Right renal cortex interstitium (tissue), 3 donors: ENCODE measurements around the gene FKBP8. TPM values are rescaled to one million over a fixed set of nuclear protein-coding genes. Genes with fewer than 3 reads are reported as not detected.
A peak's percentile ranks its signal among the peaks of the same experiment; 100 is the strongest.
"Not testable (repeated sequence)": the region's sequence is repeated elsewhere in the genome, so short reads cannot be mapped to it uniquely, and the experiment has no call there.

Experiments used
- DNase-seq, 3 donors: peaks; one replicate each; pipeline ENCODE4 v3.0.0-alpha.2; 2013; ENCODE audit warnings: low read depth in 3 of 3, low spot score in 2 of 3
- polyA plus RNA-seq, 3 donors: library from polyadenylated mRNA; unstranded; fragments of 120-200 nt; gene quantifications; one replicate each; pipeline ENCODE4 v1.2.1, GENCODE V29; 2013; ENCODE audit not compliant: insufficient read length in 3 of 3

Gene FKBP8
- 100 to 1,000 TPM; 134 to 170 (median 153) TPM for polyA plus RNA-seq

DNA sequence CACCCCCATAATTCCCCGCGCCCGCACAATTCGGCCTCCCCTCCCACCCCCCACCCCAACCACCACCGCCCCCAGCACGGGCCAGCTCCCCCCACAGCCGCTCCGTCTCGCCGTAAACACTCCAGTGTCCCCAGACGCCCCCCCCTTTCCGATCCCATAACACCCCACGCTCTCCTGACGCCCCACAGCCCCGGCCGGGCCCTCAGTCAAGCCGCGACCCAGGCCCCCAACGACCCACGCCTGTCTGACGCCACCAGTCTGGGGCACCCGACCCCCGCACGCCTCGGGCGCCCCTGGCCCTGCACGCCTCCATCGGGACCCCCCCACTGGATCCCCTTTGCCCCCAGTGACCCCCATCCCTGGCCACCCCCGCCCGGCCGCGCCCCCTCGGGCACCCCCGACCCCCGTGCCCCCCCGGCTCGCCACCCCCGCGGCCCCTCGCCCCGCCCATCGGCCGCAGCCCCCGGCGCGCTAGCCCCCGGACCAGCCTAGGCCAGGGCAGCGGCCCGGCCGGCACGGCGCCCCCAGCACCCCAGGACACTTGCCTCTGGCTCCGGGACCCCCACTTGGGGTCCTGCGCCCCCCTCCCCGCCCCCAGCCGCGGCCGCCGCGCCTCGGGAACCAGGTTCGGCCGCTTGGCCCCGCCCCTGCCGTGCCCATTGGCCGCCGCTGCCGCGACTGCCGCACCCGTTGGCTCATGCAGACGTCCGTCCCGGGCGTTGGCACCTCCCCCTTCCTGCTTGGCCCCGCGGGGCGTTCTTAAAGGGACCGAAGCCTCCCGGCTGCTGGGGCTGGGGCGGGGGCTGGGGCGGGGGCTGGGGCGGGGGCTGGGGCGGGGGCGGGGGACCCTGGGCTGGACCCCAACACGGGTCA lies at the start of gene FKBP8:
Gene FKBP8 (minus strand): TSS at position 633 of the 873 bp plus-strand sequence. CDS start 1,603 bp downstream, outside the sequence.
- DNase-seq, result peak in 1 of 3 donors; percentile 75

DNA sequence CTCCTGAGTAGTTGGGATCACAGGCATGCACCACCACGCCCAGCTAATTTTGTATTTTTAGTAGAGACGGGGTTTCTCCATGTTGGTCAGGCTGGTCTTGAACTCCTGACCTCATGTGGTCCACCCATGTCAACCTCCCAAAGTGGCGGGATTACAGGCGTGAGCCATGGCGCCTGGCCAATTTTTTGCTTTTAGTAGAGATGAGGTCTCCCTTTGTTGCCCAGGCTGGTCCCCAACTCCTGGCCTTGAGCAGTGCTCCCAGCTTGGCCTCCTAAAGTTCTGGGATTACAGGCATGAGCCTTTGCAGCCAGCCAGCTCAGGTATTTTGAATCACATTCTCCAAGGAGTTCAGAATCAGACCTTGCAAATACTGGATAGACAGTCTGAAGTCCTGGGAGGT lies 49.4 kb upstream of the FKBP8 start:
- DNase-seq, result not testable (repeated sequence)

DNA sequence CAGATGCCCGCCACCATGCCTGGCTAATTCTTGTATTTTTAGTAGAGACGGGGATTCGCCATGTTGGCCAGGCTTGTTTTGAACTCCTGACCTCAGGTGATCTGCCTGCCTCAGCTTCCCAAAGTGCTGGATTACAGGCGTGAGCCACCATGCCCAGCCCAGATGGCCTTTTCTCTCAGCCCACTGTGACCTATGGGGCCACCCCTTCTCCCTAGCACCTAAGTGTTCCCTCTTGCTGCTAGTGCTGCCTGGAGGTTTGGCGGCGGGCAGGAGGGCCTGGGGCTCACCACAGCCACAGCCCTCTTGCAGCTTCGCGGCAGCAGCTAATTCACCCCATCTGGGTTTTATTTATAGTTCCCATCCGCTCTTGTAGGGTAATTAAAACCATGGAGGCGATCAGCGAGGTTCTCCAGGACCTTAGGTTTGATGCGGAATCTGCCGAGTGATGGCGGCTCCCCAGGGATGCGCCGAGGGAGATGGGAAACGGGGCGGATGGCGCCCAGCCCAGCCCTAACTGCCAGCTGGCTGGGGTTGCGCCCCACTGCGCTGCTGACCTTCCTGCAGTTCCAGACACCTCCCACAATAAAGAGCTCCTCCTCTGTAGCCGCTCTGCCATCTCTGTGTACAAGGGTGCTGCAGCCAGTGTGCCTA lies 48.5 kb upstream of the FKBP8 start:
- DNase-seq, result no peak

DNA sequence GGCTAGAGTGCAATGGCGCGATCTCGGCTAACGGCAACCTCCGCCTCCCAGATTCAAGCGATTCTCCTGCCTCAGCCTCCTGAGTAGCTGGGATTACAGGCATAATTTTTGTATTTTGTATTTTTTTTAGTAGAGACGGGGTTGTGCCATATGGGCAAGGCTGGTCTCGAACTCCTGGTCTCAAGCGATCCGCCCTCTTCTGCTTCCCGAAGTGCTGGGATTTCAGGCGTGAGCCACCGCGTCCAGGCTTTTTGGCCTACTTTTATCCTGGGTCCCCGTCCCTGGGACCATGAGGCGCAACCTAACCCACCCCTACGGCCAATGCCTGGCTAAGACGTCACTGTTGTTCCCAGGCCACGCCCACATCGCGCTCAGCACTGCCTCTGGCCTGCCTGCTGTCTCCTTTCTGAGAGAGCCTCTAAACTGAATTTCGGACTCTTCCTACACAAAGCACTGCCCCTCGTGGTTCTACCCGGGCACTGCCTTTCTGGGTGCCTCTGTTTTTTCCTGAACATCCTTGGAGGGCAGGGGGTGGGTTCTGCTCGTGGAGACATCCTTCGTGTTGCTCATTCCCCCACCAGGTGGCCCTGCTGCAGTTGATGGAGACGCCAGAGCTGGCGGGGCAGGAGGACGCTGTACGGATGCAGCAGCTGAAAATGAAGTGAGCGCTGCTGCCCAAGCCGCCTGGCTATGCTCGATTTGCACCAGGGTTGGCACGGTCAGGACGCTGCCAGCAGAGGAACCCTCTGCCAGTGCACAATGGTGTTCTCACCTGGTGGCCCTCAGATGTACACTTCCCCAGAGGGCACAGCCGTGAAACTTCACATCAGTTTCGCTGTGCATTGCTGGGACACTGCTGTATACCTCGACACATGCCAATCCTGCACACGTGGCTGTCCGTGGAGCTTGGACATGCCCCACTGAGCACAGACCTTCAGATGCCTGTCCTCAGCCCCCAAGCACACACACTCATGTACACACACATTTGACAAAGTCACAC lies 47.2 kb upstream of the FKBP8 start:
- DNase-seq, result peak; percentile 52 to 74 (median 74)

DNA sequence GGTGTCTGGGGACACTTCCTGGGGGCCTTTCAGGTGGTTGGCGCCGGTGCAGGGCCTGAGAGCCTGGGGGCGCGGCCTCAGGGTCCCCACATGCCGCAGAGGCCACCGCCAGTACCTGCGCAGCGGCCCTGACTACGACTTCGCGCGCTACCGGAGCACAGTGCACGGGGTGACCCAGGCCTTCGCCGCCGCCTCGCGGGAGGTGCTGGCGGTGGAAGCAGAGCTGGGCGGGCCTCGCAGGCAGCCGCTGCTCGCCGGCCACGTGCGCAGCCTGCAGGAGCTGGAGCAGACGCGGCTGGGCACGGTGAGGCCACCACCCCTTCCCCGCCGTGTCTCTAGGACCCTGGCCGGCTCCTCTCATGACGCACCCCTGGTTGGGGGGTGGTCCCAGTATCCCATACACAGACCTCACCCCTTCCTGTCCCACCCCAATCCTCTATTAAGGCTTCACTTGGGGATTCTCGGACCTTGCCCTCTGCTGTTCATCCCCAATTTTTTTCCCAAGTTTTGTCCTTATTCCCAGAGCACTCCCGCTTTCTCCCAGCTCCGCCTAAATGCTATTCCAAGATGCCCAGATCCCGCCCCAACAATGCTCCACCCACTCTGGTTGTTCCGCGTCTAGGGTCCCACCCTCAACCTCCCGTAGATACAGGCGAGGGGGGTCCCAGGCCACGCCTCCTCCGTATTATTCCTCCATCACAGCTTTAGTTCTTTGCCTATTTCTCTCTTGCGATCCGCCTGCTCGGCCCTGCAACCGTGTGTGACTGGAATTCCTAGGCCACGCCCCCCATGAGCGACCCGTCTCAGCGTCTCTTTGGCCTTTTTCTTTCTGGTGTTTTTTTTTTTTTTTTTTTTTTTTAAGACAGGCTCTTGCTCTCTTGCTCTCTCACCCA lies 46.3 kb upstream of the FKBP8 start:
- no peak for DNase-seq

DNA sequence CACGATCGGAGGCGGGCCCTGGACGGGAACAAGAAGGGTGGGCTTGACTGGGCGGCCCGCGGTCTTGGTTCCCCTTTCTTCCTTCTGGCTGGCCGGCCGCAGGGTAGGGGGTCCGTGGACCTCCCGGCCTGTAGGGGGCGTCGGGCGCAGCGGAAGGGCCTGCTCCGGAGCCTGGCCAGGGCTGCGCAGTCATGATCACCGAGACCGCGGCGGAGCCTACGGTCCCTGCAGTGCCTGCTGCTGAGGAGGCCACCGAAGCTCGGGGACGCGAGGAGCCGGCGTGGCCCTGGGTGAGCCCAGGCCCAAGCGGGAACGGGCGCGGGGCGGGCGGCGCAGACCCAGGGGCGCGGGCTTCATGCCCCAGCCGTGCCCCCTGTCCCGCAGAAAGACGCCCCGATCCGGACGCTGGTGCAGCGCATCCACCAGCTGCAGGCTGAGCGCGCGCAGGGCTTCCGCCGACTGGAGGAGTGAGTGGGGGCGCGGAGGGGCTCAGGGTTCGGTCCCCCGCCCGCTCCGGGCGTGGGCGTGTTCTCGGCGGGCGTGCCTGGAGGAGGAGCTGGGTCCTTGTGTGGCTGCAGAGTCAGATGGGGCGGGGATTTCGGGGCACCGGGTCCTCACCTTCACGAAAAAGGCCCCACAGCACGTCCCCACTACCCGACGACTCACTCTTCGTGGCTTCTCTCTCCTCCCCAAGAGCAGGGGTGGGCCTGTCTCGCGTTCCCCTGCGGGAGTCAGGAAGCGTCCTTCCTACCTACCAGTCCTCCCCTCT lies 45.4 kb upstream of the FKBP8 start, which contains the start of gene REX1BD:
Gene REX1BD (plus strand): TSS at position 188 of the 769 bp plus-strand sequence. CDS start 4 bp downstream, at position 192.
- DNase-seq, result peak in 1 of 3 donors; percentile 56

DNA sequence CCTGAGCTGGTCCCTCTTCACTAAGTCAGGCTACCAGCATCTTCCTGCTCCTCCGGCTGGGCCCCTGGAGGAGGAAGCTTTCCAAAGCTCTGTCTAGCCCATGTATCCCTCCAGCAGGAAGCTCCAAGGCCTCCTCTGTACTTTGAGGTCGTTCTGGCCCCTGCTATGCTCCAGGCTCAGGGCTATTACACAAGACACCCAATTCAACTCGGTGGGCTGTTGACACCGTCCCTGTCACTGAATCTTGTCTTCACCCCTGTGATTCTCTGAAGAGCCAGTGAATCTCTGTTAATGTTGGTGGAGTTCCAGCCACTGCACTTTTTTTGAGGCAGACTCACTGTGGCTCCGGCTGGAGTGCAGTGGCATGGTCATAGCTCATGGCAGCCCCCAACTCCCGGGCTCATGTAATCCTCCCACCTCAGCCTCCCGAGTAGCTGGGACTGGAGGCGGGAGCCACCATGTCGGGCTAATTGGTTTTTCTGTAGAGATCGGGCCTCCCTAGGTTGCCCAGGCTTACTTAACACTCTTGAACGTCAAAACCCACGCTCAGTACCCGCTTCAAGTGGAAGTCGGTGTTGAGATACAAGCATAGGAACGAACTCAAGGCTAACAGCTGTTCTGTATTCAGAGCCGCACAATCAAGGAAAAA lies 44.7 kb upstream of the FKBP8 start:
- DNase-seq, result no peak

DNA sequence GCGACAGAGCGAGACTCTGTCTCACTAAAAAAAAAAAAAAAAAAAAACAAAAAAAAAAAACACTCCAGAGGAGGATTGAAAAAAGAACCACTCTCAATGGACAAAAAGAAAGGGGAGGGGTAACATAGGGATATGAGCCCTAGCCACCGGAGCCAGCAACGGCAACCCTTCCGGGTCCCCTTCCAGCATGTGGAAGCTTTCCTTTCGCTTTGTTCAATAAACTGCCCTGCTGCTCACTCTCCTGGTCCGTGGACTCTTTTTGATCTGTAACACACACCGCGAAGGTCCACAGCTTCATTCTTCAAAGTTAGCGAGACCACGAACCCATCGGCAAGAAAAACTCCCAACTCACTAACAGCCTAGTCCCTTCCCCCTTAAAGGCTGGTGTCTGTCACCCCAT lies 44.2 kb upstream of the FKBP8 start:
- DNase-seq, result no peak

DNA sequence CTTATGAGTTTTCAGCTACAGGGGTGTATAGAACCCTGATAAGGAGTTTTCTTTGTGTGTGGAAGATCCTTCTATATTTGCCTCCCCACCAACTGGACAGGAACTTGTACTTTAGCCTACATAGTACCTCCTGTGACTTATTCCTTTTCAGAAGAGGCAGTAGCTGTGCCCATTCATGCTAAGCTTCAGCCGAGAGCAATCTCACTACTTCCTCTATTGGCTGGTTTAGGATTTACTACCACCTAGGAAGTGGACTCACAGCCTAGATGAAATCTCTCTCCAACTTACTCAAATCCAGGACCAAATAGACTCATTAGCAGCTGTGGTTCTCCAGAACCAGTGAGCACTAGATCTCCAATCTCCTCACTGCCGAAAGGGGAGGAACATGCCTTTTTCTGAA lies 42.9 kb upstream of the FKBP8 start:
- DNase-seq, result no peak

DNA sequence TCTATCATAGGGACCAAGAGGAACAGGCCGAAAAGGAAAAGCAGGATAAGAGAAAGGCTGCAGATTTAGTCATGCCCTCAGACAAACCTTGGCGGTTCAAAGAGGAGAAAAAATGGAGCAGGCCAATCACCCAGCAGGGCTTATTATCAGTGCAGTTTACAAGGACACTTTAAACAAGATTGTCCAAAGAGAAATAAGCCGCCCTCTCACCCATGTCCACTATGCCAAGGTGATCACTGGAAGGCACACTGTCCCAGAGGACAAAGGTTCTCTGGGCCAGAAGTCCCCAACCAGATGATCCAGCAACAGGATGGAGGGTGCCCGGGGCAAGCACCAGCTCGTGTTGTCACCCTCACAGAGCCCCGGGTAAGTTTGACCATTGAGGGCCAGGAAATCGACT lies 36.9 kb upstream of the FKBP8 start:
- DNase-seq, result no peak

DNA sequence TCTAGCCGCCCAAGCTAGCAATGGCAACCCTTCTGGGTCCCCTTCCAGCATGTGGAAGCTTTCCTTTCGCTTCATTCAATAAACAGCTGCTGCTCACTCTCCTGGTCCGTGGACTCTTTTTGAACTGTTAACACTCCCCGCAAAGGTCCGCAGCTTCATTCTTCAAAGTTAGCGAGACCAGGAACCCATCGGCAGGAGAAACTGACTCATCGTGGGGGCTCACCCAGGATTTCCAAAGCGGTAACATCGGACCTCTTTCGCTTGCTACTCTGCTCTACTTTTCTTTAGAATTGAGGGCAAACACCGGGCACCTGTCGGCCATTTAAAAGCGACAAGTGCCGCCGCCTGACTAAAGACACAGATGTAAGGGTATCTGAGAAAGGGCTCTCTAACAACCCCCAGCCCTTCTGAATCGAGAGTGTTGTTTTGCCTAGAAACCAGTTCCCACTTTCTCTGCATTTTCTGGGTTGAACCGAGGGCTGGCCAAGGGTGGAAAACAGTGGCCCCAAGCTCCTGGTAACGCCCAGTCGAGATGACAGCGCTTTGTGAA lies 34.1 kb upstream of the FKBP8 start:
- no peak for DNase-seq

DNA sequence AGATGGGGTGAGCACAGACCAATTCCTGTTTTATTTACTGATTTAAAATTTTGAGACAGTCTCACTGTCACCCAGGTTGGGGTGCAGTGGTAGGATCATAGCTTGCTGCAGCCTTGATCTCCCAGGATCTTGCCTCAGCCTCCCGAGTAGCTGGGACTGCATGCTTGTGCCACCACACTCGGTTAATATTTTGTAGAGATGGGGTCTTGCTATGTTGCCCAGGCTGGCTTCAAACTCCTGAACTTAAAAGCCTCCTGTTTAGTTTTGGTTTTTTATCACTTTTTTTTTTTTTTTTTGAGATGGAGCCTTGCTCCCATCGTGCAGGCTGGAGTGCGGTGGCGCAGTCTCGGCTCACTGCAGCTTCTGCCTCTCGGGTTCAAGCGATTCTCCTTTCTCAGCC lies 33.0 kb upstream of the FKBP8 start:
- DNase-seq, result no peak

DNA sequence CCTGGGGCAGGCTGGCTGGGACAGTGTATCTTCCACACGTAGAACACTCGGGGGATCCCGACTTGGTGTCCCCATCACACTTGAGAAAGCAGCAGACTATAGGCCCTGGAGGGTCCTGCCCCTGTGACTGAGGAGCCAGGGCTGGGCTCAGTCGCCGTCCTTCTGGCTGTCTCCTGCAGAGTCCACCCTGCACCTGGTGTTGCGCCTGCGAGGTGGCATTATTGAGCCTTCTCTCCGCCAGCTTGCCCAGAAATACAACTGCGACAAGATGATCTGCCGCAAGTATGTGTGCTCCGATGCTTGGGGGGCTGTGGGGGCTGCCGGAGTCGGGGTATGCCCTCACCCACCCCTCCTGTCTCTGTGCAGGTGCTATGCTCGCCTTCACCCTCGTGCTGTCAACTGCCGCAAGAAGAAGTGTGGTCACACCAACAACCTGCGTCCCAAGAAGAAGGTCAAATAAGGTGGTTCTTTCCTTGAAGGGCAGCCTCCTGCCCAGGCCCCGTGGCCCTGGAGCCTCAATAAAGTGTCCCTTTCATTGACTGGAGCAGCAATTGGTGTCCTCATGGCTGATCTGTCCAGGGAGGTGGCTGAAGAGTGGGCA lies 31.4 kb upstream of the FKBP8 start:
- DNase-seq, result no peak

DNA sequence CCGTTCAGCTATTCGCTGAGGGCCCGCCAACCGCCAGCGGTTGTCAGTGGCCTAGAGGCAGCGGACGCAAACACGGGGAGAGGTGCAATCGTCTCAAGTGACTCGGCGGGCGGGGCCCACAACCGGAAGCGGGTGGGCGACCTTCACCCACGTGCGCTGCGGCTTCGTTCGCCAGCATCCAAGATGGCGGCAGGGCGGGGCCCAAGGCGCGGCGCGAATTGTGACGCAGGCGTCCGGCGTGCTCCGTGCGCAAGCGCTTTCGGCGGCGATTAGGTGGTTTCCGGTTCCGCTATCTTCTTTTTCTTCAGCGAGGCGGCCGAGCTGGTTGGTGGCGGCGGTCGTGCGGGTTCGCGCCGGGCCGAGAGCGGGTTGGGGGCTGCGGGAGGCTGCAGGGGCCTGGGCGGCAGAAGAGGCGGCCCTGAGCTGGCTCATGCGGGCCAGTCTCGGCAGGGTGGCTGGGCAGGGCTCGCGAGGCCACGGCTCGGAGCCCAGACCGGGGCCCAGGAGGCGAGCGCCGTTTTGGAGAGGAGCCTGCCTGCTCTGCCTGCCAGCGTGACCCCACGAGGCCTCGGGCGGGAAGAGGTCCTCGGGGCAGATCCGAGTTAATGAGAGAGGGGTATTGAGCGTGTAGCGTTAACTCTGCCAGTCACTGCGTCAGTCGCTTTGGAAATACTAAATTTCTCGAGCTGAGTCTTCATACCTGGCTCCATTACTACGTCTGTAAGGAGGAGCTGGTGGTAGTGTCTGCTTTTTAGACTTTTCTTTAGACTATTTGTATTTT lies 28.4 kb upstream of the FKBP8 start, which contains the start of gene UBA52:
Gene UBA52 (plus strand): TSS at position 294 of the 781 bp plus-strand sequence. CDS start 1,444 bp downstream, outside the sequence.
- DNase-seq, result peak; percentile 87 to 95 (median 90)

DNA sequence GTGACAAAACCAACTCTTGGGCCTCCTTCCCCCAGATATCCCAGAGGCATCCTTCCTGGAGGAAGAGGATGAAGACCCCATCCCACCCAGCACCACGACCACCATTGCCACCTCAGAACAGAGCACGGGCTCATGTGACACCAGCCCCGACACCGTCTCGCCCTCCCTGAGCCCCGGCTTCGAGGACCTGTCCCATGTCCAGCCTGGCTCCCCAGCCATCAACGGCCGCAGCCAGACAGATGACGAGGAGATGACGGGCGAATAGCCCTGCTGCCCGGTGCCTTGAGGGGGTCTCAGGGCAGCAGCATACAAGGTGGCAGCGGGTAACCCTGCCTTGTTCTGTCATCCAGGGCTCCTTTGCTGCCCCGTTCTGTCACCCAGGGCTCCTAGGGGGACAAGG lies 25.0 kb upstream of the FKBP8 start:
- DNase-seq, result no peak

DNA sequence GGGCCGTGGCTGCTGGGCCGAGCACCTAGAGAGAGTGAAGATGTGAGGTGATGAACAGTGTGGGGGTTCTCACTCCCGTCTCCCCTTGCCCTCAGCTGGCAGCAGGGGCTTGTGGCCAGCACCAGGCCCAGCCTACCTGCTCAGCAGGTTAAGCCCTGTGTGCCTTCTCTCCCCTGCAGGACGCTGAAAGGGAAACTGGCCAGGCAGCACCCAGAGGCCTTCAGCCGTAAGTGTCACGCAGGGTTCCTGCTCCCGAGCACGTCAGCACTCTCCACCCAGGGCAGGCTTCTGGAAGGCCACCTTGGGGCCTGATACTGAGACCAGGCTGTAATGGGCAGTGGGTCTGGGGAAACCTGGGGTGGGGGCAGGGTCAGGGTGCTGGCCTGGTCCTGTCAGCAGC lies 23.6 kb upstream of the FKBP8 start:
- DNase-seq, result no peak

DNA sequence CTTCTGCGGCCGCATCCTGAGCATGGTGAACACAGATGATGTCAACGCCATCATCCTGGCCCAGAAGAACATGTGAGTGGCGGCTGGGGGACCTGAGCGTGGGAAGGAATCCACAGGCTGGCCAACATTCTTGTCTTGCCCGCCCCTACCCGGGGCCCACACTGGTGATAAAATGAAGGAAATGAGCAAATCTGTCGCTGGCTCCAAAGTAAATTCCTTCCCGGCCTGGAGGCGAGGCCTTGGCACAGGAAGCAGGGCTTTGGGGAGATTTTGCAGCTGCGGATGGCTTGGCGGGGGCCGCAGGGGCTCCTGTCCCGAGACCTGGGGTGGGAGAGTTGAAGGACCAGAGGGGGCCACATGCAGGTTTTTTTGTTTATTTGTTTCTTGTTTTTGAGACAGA lies 18.7 kb upstream of the FKBP8 start:
- DNase-seq, result no peak
